DOHH2 (cell line): Measurements from ENCODE around the gene STUB1.

ENCODE experiments used
- H3F3A ChIP-seq: fragments of 200-600 bp; sonication (generic), shearing (Covaris generic); 2 replicates; pipeline ENCODE4 v1.6.0; 2016; ENCODE audit warnings: antibody characterized with exemption, mild to moderate bottlenecking; ENCODE audit not compliant: control insufficient read depth, insufficient read depth
- H3K27ac ChIP-seq: fragments of 200-600 bp; sonication (generic); 2 replicates; pipeline ENCODE4 v1.5.1; 2014; ENCODE audit warnings: low read depth, mild to moderate bottlenecking, low read length, moderate library complexity
- H3K27me3 ChIP-seq: fragments of 200-600 bp; sonication (generic); 2 replicates; pipeline ENCODE4 v1.6.1; 2014; ENCODE audit warnings: mild to moderate bottlenecking, low read length, mixed read lengths; ENCODE audit not compliant: control insufficient read depth
- H3K36me3 ChIP-seq: fragments of 200-600 bp; sonication (generic); 2 replicates; pipeline ENCODE4 v1.6.1; 2014; ENCODE audit warnings: mild to moderate bottlenecking, low read length, moderate library complexity, mixed read lengths; ENCODE audit not compliant: control insufficient read depth
- H3K4me1 ChIP-seq: fragments of 200-600 bp; sonication (generic); 2 replicates; pipeline ENCODE4 v1.6.1; 2014; ENCODE audit warnings: mild to moderate bottlenecking, low read length, mixed read lengths; ENCODE audit not compliant: control insufficient read depth
- H3K4me2 ChIP-seq: fragments of 200-600 bp; sonication (generic); 2 replicates; pipeline ENCODE4 v1.6.0; 2014; ENCODE audit warnings: mild to moderate bottlenecking, low read length, moderate library complexity
- H3K4me3 ChIP-seq: fragments of 200-600 bp; sonication (generic); 2 replicates; pipeline ENCODE4 v1.5.1; 2014; ENCODE audit warnings: mild to moderate bottlenecking, low read length, mixed read lengths
- H3K79me2 ChIP-seq: fragments of 200-600 bp; sonication (generic); 2 replicates; pipeline ENCODE4 v1.6.1; 2014; ENCODE audit warnings: mild to moderate bottlenecking, low read length, mixed read lengths; ENCODE audit not compliant: control insufficient read depth
- H3K9me2 ChIP-seq: fragments of 200-600 bp; sonication (generic); replicated peaks from 2 replicates; pipeline ENCODE4 v1.6.1; 2014; ENCODE audit warnings: mild to moderate bottlenecking, low read length, mixed read lengths; ENCODE audit not compliant: control insufficient read depth
- H3K9me3 ChIP-seq: fragments of 200-600 bp; sonication (generic); 2 replicates; pipeline ENCODE4 v1.6.1; 2014; ENCODE audit warnings: antibody characterized with exemption, low read length, mixed read lengths; ENCODE audit not compliant: control insufficient read depth, insufficient read depth
- H4K20me1 ChIP-seq: fragments of 200-600 bp; sonication (generic); 2 replicates; pipeline ENCODE4 v1.6.0; 2014; ENCODE audit warnings: low read depth, mild to moderate bottlenecking, antibody characterized with exemption, low read length, moderate library complexity; ENCODE audit not compliant: control insufficient read depth, insufficient read depth
- EZH2phosphoT487 ChIP-seq: fragments of 200-600 bp; sonication (generic); IDR thresholded peaks from 2 replicates; pipeline ENCODE4 v1.6.1; 2017; ENCODE audit warnings: borderline replicate concordance, mild to moderate bottlenecking, antibody characterized with exemption, low read length, moderate library complexity, mixed read lengths
- TF ChIP-seq, protein P1 (sequence below): fragments of 200-600 bp; sonication (generic); IDR thresholded peaks from one replicate; pipeline ENCODE4 v1.5.1; 2014; ENCODE audit warnings: antibody characterized with exemption, mild to moderate bottlenecking, low read depth, low read length; ENCODE audit not compliant: poor library complexity, severe bottlenecking

STUB1 gene

DNA sequence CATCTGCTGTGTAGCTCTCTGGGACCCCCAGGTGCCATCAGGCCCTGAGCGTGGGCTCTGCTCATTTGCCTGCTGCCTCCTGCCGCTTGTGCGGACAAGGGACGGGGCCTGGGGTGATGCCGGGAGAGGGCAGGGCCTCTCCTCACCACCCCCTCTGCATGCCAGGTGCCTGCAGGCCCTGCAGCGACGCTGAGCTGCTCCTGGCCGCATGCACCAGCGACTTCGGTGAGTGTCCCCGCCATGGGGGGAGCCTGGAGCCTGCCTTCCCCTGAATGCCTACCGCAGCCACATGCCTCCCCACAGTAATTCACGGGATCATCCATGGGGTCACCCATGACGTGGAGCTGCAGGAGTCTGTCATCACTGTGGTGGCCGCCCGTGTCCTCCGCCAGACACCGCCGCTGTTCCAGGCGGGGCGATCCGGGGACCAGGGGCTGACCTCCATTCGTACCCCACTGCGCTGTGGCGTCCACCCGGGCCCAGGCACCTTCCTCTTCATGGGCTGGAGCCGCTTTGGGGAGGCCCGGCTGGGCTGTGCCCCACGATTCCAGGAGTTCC is 36.6 kb downstream of the STUB1 start:
- Histone ChIP-seq H4K20me1 (peaks cover 5% of the 10 kb centered on the region; the same call in 1 of the 2 replicates), H3K4me3 (no peak overlapping the region)

DNA sequence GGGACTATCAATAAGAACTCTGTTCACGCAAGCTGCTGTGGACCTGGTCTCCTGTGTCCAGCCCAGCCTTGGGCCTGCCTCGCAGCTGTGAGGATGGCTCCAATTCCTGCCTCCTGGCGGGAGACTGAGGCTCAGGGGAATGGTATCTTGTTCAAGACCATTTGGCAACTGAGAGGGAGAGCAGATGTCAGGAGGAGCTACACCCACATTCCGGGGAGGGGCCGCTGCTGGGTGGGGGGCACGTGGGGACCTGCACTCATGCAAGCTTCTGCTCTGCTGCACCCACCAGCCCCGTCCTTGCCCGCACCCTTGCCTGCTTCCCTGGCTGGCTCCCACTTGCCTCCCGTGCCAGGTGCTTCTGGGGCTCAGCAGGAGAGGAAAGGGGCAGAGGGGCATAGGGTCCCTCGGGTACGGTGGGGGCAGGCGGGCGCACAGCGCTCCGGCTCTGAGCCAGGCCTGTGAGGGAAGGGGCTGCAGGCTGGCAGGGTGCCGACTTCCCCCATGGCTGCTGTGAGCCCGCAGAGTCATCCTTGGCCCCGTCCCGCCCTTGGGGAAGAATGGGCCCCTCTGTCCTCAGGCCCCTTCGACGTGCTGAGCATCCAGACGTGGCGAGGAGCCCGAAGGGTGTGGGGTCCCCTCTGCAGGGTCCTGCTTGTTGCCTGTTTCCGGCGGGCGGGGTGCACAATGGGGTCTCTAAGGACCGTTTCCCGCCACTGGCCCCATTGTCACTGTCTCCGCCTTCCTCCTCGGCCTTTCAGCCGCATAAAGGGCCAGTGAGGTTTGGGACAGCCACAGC is 37.4 kb downstream of the STUB1 start:
- no peak for TF ChIP-seq EZH2phosphoT487
- TF ChIP-seq, protein P1, sequence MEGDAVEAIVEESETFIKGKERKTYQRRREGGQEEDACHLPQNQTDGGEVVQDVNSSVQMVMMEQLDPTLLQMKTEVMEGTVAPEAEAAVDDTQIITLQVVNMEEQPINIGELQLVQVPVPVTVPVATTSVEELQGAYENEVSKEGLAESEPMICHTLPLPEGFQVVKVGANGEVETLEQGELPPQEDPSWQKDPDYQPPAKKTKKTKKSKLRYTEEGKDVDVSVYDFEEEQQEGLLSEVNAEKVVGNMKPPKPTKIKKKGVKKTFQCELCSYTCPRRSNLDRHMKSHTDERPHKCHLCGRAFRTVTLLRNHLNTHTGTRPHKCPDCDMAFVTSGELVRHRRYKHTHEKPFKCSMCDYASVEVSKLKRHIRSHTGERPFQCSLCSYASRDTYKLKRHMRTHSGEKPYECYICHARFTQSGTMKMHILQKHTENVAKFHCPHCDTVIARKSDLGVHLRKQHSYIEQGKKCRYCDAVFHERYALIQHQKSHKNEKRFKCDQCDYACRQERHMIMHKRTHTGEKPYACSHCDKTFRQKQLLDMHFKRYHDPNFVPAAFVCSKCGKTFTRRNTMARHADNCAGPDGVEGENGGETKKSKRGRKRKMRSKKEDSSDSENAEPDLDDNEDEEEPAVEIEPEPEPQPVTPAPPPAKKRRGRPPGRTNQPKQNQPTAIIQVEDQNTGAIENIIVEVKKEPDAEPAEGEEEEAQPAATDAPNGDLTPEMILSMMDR: no peak
- Histone ChIP-seq H3F3A (peaks cover 6% of the 10 kb centered on the region; the same call in 1 of the 2 replicates), H3K9me2 (no peaks in the 10 kb centered on the region), H3K36me3 (peaks cover 15% of the 10 kb centered on the region), H3K4me3 (no peak overlapping the region), H3K4me1 (peaks cover 50% of the 10 kb centered on the region), H3K4me2 (no peak overlapping the region), H3K27me3 (peaks cover 12% of the 10 kb centered on the region), H3K27ac (no peak overlapping the region), H3K9me3 (no peaks in the 10 kb centered on the region), H3K79me2 (peaks cover 11% of the 10 kb centered on the region), H4K20me1 (peaks cover 5% of the 10 kb centered on the region; the same call in 1 of the 2 replicates)

More for the DNA sequence above, 36.6 kb downstream of the STUB1 start:
- TF ChIP-seq EZH2phosphoT487: no peak
- TF ChIP-seq, protein P1: no peak
- peaks cover 12% of the 10 kb centered on the region for H3K27me3 ChIP-seq
- no peak overlapping the region for H3K27ac ChIP-seq
- H3K36me3 ChIP-seq: peaks cover 8% of the 10 kb centered on the region
- H3K4me1 ChIP-seq: peaks cover 43% of the 10 kb centered on the region
- peaks cover 6% of the 10 kb centered on the region; the same call in 1 of the 2 replicates for H3F3A ChIP-seq
- H3K4me2 ChIP-seq: no peak overlapping the region
- peaks cover 7% of the 10 kb centered on the region for H3K79me2 ChIP-seq
- no peaks in the 10 kb centered on the region for H3K9me2 ChIP-seq
- H3K9me3 ChIP-seq: no peaks in the 10 kb centered on the region

DNA sequence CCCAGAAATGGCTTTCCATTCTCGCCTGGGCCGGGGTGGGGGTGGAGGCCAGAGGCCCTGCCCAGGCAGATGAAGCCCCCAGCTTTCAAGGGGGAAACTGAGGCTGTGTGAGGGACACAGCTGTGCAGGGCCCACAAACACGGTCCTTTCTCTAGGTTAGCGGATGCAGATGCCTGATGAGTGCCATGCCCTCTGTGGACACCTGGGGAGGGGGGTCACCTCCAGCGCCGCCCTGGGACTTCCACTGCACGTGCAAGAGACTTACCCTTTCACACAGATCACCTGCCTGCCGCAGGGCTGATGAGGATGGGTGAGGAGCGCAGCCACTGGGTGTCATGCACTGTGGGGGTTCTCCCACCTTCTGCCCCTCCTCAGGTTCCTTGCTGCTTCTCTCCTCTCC is 38.2 kb downstream of the STUB1 start:
- Histone ChIP-seq H3K36me3 (peaks cover 23% of the 10 kb centered on the region), H3K4me1 (peaks cover 58% of the 10 kb centered on the region), H3K4me3 (no peak overlapping the region), H3K9me2 (no peaks in the 10 kb centered on the region), H3F3A (peaks cover 7% of the 10 kb centered on the region; the same call in 1 of the 2 replicates), H3K9me3 (no peaks in the 10 kb centered on the region), H3K4me2 (no peak overlapping the region), H3K27me3 (peaks cover 12% of the 10 kb centered on the region), H3K79me2 (peaks cover 11% of the 10 kb centered on the region), H4K20me1 (peaks cover 6% of the 10 kb centered on the region; the same call in 1 of the 2 replicates), H3K27ac (no peak overlapping the region)
- TF ChIP-seq EZH2phosphoT487: no peak
- TF ChIP-seq, protein P1: no peak
